HPDE6-E6E7 (cell line): ENCODE data around the gene GCK.

Experiments
- DNase-seq: peaks from one replicate; pipeline ENCODE4 v3.0.0; 2011; ENCODE audit warnings: missing footprints; ENCODE audit errors: extremely low spot score

The GCK gene

DNA sequence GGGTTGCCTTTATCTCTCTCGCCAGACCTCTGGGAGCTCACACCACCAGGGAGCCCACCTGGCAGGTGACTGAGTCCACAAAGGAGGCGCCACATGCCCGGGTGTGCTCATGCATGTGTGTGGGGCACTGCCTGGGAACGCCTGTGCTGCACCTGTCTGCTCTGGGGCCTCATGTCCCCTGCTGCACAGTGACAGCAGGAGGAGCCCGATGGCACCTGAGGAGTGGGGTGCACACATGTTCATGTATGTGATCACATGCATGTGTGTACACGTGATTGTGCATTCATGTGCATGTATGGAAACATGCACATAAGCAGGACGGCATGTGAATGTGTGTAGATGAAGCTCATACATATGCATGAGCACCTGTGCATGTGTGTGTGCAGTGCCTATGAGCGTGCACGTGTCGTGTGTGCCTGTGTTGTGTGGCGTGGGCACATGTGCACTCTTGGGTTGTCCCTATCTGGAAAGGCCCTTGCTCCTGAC is 33.6 kb upstream of the GCK start:
- no peak for DNase-seq

- DNase-seq = no peak
Observed at GRCh38 chr7:44222074-44222473, 32.8 kb upstream of the GCK start.

DNA sequence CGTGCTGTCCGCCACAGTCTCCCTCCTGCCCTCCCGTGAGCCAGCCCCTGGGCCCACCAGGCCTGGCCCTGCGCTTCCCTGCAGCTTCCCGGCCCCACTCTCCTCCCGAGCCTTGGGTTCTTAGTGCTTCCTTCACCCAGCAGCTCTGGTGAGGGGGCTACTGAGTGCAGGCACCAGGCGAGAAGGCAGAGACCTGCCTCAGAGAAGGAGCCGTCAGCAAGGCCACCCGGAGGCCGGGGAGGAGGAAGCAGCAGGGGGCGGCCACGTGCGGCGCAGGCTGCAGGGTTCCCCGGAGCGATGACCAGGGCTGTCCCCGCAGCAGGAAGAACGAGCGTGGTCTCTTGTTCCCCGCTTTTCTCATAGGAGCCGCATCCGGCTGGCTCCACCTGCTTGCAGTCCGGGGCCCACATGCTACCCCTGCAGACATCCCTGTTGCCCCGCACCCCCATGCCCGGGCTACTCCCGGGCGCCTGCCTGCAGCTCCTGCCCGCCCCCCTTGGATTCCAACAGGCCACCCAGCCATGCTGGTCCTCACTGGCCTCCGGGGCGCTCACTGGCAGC is 32.1 kb upstream of the GCK start:
- no peak for DNase-seq

GRCh38 chr7:44220358-44221112 is 31.3 kb upstream of the GCK start:
- DNase-seq = no peak

DNA sequence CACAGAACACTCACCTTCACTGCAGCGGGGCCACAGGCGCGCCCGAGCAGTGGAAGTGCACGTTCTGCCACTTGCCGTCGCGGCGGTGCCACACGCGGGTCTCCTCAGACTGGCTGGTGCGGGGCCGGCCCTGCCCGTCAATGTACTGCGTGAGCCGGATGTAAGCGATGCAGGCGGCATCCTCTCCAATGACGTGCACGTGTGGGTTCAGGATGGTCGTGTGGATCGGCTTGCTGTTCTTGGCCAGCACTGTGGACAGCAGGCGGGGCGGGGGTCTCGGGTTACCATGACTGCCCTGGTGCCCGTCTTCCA is 30.8 kb upstream of the GCK start:
- DNase-seq = no peak

DNA sequence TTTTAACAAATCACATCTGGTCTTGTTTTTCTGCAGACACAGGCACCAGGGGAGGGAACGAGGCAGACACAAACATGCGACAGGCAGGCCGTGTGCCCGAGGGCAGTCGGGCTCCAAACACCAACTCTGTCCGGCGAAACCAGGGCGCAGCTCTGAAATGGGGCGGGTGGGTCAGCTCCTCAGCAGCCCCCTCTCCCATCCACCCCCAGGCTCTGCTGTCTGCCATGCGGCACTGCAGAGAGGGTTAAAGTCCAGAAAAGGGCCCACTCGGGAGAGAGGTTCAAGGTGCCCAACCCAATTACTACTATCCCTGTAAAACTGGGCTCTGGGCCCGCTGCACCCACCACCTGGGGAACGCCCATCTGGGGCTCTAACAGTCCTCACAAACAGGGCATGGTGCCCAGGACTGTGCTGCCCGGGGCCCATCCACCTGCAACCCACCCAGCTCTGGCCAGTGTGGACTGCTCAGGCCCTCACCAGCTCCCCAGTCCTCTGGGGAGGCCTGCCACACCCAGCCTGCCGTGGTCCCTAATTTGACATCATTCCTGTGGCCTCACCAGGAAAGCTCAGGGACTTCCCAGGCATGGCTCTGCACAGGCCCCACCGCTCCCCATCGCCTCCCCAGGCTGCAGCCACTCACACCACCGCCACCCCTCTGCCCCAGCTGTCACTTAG is 30.3 kb upstream of the GCK start:
- DNase-seq = no peak

GRCh38 chr7:44218418-44219201 is 29.4 kb upstream of the GCK start:
- DNase-seq = no peak

DNA sequence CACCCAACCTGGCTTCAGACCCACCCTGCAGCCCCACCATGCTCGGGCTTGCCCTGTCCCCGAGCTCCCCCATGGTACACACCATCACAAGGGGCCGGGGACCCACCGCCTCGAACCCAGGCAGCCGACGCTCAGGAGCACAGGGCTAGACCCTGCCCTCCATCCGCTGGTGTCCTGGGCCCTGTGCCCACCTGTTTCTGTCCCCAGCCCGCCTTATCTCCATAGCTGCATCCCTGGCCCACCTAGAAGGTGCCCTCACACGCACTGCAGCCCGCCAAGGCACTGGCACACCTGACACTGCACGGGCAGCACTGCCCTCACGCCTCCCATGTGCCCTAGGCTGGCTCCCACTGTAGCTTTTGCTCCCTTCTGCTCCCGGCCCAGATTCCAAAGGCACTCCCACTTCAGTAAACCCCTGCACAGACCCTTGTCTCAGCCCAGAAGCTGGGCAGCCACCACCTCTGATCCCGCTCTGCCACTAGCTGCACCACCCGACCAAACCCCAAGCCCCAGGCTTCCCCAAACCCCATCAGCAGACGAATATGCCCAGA is 28.7 kb upstream of the GCK start:
- DNase-seq = no peak

DNA sequence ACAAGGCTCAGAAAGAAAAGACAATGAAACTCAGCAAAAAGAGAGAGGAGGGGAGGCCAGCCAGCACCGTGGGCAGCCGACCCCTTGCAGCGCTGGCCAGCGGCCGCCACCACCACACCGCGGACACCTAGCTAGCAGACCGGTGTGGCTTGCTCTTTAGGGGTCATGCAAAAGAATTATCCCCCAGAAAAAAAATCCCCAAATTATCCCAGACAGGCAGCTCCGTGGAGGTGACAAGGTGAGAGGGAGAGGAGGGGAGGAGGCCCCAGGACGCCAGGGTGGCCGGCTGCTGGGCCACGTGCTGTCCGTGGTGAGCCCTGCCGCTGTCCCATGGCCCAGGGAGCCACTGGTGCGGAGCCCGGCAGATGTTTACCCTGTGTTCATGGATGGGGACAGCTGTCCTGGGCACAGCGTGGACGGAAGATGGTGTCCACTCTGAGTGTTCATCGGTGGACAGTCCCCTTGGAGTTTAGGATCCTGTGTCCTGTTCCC is 28.0 kb upstream of the GCK start:
- no peak for DNase-seq

DNA sequence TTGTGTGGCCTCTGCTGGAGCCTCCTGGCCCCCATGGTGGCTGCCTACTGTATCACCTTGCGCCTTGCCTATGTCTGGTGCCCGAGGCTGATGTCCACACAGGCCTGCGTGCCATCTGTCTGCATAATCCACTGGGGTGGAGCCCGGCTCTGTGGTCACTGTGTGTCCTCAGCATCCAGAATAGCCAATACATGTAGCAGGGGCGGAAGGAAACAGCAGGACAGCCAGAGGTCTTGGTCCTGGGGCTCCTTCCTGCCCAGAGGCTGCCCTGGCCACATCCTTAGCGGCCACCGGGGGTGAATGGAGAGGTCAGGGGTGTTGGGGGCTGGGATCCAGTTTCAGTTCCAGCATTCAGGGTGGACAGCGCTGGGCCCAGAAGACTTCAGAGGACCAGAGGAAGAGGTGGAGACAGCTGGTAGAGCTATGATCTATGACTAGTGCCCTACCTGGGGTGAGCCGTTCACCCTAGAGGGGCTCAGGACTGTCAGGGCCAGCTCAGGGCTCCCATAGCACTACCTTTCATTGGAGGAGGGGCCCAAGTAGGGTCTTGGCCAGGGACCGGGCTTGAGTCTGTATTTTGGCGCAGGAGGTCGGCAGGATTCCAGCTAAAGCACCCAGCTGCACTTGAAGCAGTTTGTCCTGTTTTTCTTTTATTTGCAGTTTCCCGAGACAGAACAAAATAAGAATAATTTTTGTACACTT is 27.4 kb upstream of the GCK start:
- no peak for DNase-seq

DNA sequence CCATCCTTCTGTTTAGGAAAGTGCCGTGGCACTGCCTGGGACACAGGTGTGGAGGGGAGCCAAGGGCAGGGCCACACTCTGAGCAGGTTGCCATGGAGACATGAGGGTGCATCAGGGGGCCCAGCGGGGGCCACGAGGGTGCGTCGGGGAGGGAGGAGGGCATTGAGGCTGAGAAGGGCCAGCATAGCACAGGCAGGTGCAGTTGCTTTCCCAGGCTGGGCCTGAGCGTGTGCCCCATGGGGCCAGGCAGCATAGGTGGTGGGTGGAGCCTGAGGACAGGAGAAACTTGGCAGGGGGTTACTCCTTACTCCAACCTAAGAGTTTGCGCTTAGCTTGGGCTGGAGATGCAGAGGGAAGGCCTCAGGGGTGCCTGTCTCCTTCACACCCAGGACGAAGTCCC is 26.8 kb upstream of the GCK start:
- DNase-seq = no peak

GRCh38 chr7:44215531-44215930 is 26.3 kb upstream of the GCK start:
- no peak for DNase-seq

DNA sequence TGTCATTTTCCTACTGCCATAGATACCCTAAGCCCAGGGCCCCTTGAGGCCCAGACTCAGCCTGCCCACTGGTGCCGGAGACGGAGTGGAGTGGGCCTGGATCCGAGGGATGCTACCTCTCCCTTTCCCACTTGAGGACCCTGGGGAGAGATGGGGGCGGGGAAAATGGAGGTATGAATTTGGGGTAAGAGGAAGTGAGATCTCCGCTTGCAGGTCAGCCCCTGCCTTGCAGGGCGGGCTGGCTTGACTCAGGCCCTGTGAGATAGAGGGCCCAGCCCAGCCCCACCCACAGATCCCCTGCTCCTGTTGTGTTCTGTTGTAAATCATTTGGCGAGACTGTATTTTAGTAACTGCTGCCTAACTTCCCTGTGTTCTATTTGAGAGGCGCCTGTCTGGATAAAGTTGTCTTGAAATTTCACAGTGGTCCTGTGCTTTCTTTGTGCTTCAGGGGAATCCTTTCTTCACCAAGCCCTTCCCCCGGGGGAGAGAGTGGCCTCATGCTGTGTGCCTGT is 24.7 kb upstream of the GCK start:
- no peak for DNase-seq

GRCh38 chr7:44213206-44213876 is 24.1 kb upstream of the GCK start:
- no peak for DNase-seq

DNA sequence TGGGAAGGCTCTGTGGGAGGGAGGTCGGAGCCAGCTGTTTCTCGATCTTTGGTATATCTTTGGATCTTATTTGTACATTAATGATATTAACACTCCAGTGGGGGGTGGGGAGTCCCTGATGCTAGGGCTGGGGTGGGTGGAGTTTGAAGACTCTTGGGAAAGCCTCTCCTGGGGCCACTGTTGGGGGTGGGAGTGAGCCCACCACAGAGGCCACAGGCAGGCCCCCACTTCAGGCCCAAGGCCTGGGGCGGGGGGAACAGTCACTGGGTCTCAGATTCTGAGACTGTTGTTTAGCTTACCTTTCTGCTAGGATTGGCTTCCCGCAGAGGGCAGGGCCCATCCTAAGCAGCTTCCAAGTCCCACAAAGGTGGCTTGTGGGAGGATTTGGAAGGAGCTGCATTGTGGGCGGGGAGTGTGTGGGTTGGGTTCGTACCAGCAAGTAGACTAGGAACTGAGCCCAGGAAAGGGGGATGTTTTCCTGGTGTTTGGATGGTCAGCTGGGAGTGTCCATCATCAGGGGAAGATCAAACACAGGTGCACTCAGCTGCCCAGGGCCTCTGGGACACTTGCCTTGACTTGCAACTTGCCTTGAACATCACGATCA is 23.4 kb upstream of the GCK start:
- no peak for DNase-seq

- no peak for DNase-seq
Observed at GRCh38 chr7:44212018-44212417, 22.8 kb upstream of the GCK start.

GRCh38 chr7:44211126-44211675 is 22.0 kb upstream of the GCK start:
- DNase-seq = no peak

DNA sequence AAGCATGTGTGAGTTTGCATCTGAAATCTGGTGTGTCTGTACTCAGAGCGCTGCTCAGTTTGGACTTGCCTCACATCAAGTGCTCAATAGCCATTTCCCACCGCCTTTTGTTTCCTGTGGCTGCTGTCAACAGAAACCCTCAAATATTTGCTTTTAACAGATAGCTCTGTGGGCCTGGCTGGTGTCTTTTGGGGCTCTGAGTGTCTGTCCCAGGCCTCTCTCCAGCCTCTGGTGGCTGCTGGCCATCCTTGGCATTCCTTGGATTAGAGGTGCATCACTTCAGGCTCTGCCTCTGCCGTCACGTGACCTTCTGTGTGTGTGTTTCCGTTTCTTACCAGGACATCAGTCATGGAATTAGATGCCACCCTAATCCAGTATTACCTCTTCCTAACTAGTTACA is 20.9 kb upstream of the GCK start:
- DNase-seq = no peak

DNA sequence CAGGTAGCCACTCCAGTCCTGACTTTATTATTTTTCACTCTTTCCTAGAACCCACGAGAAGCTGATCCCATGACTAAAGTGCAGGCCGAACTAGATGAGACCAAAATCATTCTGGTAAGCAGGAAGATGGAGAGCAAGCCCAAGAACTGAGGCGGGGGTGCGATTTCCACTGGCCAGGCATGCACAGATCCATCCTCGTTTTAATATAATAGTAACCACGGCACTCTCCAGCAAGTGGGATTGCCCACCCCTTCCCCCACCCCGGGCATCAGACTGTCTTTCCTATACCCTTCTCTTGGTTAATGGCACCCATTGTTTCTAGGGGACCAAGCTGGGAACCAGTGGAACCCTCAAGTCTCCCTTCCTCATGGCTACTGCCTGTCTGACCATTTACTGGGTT is 18.8 kb upstream of the GCK start:
- no peak for DNase-seq

GRCh38 chr7:44206008-44206407 is 16.8 kb upstream of the GCK start:
- DNase-seq = no peak
